SIG-M5 (cell line): ENCODE measurements around the gene ADCY5.

Experiments used
- DNase-seq: peaks from one replicate; lab custom pipeline; 2025; lab: John Stamatoyannopoulos, UW

Gene ADCY5

DNA sequence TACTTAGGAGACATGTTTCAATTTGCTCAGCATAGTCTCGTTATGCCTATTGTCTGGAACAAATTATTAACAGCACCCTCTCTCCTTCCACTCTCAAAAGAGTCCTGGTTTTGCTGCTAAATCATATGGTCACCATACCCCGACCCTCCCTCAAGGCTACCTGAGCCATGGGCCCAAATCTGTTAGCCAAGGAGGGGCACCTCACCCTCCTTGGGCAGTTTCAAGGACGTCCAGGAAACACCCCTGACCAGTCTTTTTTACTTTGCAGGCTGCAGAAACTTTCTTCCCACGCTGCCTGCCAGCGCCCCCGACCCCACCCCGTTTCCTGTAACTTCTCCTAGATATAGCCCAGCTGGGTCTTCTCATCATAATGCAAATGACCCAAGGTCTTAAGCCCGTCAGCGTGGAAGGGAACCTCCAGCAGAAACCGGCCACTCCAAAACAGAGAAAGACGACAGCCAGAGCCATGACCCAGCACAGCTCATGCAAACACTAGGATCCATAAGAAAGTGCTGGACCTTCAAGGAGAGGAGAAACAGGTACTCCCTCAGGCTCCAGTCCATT lies 62.3 kb downstream of the ADCY5 start:
- DNase-seq = no peak

GRCh38 chr3:123385981-123386380 lies 62.9 kb downstream of the ADCY5 start:
- no peak for DNase-seq

- no peak for DNase-seq
These were observed 63.4 kb downstream of the ADCY5 start for GRCh38 chr3:123385499-123385898.

DNA sequence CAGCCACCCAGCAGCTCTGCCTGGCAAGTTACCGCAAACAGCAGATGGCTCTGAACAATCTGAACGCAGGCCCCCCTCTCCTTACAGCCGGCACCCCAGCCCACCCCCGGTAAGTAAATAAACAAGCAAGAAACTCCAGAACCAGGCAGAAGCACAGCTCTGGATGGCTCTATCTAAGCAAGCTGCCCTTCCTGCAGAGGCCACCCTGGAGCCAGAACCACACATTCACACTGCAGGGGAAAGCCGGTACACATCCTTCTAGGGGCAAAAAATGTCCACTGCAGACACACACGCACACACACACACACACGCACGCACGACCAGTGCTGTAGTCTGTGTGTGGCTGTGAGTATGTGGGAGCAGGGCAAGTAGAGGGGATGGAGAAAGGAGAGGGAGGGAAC lies 63.9 kb downstream of the ADCY5 start:
- no peak for DNase-seq

DNA sequence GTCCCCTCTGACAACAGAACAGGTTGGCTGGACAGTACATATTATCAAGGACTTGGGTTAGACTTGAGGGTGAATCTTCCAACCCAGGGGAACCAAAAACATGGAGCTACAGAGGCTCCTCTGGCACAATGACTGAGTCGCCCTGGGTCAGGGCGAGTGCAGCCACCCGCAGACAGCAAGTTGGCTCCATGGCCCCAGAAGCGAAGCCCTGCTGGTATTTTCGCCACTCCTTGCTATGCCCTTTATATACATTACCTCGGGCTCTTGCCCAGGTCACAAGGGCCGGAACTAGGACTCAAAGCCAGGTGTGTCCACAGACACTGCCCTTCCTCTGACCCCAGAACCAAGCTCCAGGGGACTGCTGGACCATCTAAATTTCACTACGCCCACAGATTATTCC lies 64.6 kb downstream of the ADCY5 start:
- DNase-seq = no peak

DNA sequence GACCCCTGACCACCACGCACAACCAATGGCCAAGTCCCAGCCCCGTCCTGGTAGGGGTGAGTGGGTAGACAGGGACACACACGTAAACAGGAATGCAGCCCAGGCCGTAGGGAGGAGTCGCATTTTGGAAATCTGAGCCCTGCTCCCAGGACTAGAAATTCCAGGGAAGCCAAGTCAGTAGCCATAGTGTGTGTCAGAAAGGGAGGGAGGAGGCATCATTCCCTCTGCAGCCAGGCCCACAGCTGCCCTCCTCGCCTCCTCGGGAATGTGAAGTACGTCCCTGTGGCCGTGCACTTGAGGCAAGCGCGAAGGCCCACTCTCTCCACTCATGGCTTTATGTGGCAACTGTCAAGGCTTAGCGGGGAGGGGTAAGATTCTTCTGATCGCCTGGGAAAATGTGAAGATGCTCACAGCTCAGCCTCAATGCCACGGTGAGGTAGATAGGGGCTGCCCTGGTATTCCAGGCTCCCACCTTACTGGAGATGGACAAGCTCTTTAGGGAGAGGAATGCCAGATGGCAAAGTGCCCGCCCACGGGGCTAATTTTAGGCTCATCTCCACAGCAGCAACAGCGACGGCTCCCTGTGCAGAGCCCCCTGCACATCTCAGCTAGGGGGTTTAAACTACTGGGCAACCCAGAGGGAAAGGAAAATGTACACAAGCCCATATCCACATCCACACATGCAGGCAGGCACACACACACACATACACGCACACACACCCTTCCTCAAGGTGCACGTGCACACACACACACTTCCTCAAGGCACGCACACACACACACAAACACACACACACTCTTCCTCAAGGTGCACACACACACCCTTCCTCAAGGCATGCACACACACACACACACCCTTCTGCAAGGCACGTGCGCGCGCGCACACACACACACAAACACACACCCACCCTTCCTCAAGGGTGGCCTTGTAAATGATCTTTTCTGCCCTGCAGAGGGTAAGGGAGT lies 65.5 kb downstream of the ADCY5 start:
- DNase-seq = no peak

DNA sequence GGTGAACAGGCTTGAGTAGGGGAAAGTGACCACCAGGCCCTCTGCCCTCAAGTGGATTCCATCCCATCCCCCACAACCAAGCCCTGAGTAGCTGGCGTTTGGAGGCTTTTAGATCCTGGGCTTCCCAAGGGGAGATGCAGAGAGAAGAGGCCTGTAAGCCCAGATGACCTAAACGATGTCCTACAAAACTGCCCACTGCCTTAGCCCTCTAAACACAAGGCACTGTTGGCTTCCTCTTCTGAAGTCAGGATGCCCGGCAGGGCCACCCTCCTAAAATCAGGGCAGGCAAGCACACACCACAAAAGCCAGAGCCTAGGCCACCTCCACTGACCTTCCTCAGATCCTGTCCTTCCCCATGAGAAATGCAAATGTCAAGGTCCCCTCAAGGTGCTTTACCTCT lies 68.6 kb downstream of the ADCY5 start:
- DNase-seq = no peak

DNA sequence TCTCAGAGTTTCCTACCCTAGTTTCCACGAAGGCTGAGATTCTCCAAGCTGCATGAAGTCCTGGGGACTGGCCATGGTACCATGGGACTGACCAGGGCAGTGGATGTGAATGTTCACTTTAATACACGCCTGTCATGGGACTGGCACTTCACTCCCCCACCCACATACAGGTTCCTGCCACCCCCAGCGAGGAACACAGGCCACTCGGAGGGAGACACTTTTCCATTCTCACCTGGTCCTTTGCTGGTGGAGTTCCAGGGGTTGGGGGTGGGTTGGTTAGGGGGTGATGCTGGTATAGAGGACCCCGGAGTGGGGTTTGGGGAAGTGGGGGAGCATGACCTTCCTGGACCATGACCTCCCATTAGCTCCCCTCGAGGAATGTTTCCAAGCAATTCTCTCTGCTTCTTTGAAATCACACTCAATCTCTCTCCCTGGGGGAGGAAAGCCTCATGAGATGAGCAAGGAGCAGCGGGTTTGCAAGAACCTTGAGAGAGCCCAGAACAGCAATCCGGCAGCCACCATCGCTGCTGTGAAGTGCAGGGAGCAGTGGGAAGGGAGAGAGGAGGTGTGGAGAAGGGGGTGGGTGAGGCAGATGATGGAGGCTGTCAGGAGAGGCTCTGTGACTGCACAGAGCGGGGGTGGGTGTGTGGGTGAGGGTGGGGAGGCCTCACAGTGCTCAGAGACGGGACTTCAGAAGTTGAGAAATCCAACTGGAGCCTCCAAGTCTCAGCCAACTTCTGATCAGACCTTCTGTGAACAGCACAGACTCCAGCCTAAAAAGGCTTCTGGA lies 69.7 kb downstream of the ADCY5 start:
- no peak for DNase-seq

GRCh38 chr3:123378409-123378915 lies 70.4 kb downstream of the ADCY5 start:
- DNase-seq = no peak

DNA sequence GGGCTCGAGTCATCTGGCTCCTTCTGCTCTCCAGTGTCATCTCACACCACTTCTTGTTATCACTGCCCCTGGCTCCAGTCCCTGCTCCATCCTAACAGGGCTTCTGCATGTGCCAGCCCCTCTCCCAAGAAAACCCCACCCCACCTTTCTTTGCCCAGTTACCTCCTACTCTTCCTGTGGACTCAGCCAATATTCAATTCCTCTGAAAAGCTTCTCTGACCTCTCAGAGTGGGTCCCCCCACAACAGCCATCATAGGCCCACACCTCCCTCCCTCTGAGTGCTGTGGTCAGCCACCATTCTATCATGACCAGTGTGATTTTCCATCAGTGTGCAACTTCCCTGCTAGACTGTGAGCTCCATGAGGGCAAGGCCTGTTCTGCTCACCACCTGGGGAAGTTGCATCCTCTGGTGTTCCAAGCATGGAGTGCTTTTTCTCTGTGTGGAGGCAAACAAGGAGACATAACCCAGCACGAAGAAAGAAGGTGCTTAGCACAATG lies 71.6 kb downstream of the ADCY5 start:
- DNase-seq = no peak

DNA sequence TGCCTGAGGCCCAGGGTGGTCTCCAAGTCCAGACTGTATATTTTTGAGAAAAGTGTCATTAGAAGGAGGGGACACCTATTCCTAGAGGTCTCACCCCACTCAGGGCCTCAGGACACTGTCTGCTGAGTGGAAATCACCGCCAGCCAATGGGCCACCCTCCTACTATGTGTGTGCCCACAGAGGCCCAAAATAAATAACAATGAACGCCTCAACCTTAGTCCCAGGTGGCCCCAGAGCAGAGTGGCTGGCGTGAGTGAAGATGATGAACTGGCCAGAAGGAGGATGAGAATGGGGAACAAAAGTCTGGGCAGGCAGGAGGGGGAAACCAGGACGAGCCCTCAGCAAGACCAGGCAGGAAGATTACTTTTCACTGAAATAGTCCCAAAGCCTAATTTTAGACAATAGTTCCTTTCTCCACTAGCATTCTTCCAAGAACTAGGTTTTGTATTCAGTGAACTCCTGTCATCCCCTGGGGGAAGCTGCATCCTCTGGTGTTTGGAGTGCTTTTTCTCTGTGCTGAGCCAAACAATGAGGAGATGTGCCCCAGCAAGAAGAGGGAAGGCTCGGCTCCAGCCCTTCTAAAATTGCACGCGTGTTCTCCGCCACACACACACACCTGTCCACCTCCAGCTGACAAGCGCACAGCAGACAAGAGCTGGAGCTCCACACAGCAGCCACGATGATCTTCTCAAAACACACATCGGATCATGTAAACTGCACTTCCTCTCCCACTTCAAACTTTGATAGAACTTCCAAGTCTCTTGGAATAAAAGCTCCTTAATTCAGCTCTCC lies 72.2 kb downstream of the ADCY5 start:
- DNase-seq = no peak

DNA sequence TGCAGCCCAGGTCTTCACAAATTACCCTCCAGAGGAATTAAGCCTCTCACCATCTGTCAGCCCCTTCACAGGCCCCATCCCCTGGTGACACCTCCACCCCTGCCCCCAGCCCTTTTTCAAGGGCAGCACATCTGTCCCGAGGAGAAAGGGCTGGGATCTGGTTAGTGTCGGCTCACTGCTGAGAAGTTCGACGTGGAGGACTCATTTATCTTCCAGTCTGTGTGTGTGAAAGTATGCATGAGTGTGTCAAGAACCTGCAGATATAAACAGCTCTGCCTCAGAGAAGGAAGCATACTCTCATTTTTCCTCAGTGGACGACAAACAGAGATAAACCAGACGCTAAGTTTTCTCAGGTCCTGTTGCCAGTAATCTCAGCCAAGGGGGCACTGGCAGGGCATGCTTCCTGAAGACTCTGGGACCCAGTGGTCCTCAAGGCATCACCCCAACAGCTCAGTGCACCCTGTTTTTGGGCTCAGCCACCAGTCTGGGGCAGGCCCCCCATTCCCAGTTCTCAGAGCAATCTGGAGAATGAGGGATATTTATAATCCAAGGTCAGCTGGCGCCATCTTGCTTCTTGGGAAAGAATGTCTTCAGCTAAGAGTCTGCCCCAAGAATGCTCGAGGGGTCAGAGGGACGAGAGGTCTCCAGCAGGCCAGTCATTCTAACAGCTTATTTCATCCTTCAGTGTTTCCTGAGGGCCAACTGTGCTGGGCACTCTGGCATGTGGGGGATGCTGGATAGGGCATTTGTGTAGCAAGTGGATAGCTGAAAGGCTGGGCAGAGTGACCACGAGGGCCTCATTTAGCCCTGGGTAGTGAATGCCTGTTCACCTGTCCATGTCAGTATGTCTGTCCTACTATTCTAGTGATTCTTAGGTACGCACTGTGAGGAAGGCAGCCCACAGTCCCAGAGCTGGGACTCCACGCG lies 73.6 kb downstream of the ADCY5 start:
- DNase-seq = no peak

DNA sequence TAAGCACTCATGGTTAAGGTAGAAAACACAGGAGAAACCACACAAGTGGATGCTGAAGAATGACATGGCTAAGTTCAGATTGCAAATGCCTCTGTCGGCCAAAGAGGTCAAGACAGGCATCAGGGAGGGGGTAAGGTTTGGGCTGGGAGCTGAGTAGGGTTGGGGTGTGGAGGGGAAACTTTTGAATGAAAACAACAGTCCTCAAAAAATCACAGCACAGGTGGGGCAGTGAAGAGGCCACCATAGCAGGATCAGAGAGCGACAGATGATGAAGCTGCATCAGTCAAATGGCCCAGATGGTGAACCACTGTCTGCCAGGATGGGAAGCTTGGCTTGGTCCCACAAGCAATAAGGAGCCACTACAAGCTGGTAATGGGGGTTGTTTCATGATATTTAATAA lies 74.9 kb downstream of the ADCY5 start:
- DNase-seq = no peak

DNA sequence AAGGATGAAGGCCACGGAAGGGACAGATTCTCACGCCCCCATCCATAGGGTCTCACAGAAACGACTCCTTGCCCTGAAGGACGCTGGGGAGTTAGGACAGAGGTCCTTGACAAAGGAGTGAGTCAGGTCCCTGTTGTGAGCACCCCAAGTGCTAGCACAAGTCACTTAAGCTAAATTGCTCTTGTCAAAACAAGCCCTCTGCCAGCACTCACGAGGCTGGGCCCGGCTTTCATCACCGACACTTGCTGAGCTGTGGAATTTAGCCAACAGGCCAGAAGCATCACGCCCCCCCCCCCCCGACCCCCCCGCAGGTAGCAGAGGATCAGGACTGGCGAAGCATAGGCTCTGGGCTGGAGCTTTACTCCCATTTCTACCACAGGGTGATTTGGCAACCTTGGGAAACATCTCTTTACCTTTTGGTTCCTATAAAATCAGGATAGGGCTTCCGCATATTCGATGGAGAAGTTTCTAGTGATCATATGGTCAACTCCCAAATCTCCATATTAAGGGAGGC lies 75.4 kb downstream of the ADCY5 start:
- no peak for DNase-seq

GRCh38 chr3:123372686-123373473 lies 76.0 kb downstream of the ADCY5 start:
- DNase-seq = no peak

GRCh38 chr3:123371859-123372685 lies 76.8 kb downstream of the ADCY5 start:
- no peak for DNase-seq

DNA sequence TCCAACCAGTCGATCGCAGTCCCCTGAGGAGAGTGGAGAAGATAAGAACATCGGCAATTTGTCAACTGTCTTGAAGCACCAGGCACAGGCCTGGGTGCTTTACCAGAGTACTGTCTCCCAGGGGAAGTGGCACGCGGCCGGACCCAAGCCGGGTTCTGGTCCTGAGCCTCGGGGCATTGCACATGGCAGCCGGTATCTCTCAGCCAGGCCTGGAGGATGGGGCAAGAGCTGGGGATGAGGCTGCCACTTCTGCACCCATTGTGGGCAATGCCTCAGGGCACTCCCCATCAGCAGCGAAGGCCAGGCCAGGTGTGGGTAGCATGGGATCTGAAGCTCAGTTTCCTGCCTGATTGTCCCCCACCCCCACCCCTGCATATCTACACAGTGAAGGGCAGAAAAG lies 77.5 kb downstream of the ADCY5 start:
- DNase-seq = no peak

DNA sequence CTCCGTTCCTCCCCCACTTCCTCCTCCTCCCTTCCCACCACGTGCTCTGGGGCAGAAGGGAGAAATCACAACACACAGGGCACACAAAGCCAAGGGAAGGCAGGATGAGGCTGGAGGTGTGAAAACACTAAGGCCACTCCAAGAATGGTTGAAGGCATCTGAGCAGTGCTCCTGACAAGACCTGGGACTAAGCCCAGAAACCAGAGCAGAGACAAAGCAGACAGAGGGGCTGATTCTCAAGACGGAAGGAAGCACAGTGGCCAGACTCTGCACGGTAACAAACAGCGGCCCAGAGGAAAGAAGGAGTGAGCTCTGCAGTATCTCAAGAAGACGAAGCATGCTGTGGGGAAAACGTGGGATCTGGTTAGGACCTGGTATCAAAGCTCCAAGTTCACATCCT lies 78.1 kb downstream of the ADCY5 start:
- no peak for DNase-seq

DNA sequence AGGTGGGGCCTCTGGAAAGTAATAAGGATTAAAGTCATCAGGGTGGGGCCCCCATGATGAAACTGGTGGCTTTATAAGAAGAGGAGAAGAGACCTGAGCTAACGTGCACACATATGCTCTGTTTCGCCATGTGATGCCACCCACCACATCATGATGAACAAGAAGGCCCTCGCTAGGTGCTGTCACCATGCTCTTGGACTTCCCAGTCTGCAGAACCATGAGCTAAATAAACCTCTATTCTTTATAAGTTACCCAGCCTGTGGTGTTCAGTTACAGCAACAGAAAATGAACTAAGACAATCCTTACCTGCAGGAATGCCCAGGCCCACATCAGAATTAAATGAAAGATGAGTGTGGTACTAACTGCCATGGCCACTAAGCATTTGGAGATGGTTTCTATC lies 79.8 kb downstream of the ADCY5 start:
- no peak for DNase-seq
